Stimulated activated CD4-positive, alpha-beta T cell treated with anti-CD3 and anti-CD28 coated beads, Interleukin-2, amount 100 ng/mL, for 24 hours (primary cell): ENCODE measurements around the gene DIRAS1.

Experiments used
- DNase-seq, 2 donors: peaks; one replicate each; pipeline ENCODE4 v3.0.0-alpha.2; 2020

Gene DIRAS1

DNA sequence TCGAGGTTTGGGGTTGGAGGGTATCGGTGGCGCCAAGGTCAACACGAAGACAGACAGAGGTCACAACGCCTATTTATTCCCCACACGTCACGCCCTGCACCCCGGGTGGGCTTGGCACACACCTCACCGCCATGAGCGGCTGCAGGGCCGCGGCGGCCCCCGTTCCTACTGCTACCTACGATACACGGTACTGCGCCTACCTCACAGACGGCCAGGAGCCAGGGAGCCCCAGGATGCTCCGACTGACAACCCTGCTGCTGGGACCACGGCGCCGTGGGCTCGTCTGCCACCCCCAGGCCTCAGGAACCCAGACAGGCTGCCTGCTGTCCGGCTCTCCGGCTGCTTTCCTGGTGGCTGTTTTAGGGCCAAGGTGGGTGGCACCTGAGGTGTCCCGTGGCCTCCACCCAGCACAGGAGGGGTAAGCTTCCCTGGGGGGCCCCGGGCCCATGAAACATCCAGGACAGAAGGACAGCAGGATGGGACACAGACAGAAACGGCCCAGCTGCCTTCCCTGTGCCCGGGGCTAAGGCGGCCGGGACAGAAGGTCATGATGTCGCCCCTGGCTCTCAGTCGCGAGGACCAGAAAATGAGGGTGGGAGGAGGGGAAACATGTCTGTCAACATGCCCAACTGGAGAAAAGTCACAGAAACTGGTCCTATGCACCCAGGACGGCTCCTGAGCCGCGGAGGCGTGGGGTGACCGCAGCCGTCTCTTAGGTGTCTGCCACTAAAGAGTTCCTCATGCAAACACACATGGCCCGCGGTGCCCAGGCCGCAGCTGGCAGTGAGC is 33.7 kb upstream of the DIRAS1 start:
- DNase-seq = no peak

DNA sequence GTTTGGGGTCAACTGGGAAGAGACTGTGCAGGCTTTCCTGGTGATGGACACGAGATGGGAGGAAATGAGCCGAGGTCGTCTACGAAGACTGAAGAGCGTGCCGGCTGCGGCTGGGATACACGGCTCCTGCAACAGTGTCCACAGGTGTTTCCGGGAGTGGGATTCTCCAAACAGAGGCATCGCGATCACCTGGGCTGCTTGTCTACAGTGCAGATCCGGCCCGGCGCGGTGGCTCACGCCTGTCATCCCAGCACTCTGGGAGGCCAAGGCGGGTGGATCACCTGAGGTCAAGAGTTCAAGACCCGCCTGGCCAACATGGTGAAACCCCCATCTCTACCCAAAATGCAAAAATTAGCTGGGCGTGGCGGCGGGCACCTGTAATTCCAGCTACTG is 30.3 kb upstream of the DIRAS1 start:
- DNase-seq = no peak

DNA sequence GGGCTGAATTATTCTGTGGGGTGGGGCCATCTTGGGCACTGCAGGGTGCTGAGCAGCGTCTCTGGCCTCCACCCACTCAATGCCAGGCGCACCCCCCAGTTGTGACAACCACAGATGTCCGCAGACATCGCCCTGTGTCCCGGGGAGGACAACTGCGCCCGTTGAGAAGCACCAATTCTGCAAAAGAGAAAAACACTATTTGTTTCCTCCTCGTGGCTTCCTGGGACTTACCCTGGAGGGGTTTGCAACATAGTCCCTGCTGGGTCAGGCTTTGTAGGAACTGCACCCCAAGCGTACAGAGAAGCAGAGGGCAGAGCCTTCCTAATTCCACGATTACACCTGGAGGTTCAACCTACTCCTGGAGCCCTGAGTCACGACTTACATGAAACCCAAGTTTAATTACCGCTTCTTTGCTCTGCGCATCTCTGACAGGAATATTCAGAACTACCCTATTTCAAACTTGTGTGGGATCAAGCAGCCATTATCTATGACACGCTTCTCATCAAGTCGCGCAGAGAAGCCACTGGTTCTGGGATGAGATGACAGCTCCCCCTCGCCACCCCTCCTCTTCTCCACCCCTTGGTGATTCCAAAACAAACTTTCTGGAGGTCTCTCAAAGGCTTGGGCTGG is 29.8 kb upstream of the DIRAS1 start:
- DNase-seq = no peak

DNA sequence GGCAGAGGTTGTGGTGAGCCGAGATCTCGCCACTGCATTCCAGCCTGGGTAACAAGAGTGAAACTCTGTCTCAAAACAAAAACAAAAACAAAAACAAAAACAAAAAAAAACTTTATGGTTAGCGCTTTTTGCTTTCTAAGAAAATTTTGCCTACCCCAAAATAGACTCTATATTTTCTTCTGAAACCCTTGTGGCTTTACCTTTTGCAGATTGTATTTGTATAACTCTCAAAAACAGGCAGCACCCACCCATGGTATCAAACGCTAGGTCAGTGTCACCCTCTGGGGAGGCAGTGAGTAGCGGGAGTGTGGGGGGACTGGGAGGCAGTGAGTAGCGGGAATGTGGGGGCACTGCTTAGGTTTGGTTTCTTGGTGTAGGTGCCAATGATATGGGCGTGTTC is 26.2 kb upstream of the DIRAS1 start:
- no peak for DNase-seq

- no peak for DNase-seq
Measured at GRCh38 chr19:2744113-2744512, 22.9 kb upstream of the DIRAS1 start.

- no peak for DNase-seq
Measured at GRCh38 chr19:2743099-2743498, 21.9 kb upstream of the DIRAS1 start.

GRCh38 chr19:2740314-2740656 is 19.1 kb upstream of the DIRAS1 start:
- no peak for DNase-seq

DNA sequence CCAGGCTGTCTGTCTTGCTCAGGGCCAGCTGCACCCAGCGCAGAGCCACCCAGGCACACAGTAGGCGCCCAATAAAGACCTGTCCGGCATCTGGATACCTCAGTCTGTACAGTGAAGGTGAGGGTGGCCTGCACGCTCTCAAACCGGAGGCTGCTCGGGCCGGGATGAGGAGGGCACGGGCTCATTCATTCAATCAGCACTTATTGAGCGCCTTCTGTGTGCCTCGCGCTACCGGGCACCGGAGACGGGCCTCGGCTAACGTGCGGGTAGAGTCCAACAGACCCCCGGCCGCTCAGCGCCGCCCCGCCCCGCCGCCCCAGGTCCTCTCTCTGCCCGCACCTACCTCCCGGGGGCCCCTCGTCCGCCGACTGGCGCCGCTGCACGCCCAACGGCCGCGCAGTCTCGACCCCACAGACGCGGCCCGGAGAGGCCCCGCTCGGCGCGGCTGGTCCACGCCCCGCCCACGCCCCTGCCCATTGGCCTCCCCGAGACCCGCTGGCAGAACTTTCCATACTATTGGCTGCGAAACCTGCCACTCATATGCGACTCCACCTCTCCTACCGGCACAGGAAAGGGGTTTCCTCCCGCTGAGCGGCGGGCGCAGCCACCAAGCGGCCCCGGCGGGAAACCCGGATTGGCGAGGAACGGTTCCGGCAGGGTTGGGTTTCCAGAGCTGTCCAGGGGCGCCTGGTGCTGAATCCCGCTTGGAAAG is 18.6 kb upstream of the DIRAS1 start, which contains the start of gene SLC39A3:
SLC39A3 (minus strand) TSS at position 416 of the 712 bp plus-strand sequence. CDS start 2,760 bp downstream, outside the sequence.
- peak; percentile 99 to 100 for DNase-seq

DNA sequence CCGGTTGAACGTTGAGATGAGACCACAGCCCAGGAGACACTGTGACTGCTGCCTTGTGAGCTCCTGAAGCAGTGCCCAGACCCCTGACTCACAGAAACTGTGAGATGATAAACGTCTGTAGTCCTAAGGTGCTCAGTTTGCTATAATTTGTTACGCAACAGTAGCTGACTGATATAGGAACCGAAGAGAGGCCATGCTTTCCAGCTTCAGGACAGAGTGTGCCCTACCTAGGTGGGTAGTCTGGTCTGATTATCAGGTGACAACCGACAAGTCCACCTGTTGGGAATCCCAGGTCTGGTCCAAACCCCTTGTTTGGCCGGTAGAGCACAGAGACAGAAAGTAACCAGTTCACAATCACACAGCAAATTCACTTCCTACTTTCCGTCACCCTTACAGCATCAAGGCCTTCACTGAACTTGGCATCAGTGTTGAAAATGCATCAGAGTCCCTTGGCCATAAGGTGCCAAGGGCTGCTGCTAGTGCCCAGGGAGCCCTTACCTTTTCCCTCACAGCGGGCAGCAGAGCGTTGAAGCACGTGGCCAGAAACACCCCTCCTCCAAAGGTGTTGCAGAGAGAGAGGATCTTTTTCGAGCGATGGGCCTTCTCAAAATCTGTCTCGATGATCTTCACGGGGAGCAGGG is 15.5 kb upstream of the DIRAS1 start:
- DNase-seq = no peak

DNA sequence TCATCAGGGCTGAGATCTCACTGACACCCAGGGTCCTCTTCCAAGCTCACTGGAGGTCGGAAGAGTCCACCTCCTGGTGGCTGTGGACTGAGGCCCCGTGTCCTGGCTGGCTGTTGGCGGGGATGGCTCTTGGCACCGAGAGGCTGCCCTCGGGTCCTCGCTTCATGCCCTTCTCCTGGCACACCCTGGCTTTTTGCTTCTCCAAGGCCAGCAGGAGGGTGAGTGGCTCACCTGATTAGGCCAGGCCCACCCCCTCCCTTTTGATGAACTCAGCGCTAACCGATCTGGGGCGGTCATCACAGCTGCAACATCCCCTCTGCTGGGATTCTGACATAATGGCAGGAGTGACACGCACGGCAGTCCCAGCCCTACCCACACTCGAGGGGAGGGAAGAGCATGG is 14.2 kb upstream of the DIRAS1 start:
- DNase-seq = no peak

DNA sequence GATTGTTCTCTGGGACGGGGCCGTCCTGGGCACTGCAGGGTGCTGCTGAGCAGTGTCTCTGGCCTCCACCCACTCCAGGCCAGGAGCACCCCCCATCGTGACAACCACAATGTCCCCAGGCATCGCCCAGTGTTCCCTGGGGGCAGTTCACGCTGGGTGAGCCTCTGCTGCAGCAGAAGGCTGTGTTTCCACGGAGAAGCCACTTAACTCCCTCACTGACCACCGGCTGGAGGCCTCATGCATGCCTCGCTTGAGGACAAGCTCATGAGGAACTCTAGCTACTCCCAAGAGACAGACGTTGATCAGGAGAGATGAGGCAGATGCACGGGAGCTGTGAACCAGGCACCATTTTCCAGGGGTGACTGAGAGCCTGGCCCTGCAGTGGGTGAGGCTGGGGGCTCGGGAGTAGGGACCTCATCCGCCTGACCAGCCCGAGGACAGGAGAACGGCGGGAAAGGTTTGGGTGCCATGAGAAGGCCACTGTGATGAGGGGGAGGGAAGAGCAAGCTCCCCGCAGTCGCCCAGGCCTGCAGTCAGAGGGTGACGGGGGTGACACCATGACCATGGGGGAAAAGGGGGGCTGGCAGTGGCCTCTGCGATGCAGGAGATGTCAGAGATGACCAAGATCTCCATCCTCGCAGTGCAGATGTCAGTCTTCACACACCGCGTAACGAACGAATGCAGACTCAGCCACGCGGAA is 13.6 kb upstream of the DIRAS1 start:
- no peak for DNase-seq

GRCh38 chr19:2733930-2734588 is 12.9 kb upstream of the DIRAS1 start:
- no peak for DNase-seq

- DNase-seq = no peak
Measured at GRCh38 chr19:2732883-2733282, 11.7 kb upstream of the DIRAS1 start.

GRCh38 chr19:2732157-2732725 is 11.1 kb upstream of the DIRAS1 start:
- DNase-seq = no peak

- DNase-seq = no peak
Measured at GRCh38 chr19:2731181-2731995, 10.2 kb upstream of the DIRAS1 start.

- DNase-seq = no peak
Measured at GRCh38 chr19:2729943-2730818, 9.0 kb upstream of the DIRAS1 start.

GRCh38 chr19:2728783-2729387 is 7.7 kb upstream of the DIRAS1 start:
- DNase-seq = no peak

- DNase-seq = no peak
Measured at GRCh38 chr19:2727640-2727944, 6.4 kb upstream of the DIRAS1 start.

DNA sequence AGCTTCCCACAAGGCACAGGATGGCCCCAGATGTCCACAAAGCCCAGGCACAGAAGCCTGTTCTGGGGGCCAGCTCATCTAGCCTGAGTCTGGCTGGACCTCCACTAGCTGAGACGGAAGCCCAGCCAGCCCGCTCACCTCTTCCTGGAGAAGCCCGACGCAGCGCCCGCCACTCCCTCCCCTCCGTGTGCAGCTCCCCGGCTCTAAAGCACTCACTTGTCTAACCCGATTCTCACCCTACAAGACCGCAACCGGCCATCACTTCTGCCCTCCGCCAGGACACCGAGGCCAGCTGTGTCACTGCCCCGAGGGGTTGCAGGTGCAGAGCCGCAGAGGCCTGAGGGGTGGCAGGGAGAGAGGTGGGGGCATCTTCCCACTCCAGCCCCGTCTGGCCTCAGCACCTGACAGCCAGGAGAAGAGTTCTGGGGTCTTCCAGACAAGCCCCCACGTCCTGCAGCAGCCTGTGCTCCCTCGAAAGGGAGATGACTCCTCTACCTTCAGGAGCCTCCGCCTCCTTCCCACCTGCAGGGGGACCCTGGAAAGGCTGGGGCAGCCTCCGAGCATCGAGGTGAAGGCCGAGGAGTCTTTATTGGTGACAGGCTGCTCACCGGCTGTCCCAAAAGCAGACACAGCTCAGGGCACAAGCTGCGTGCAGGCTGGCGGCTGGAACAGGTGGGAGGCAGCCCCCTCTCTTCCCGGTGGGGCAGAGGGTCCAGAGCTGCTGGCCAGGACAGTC is 5.9 kb upstream of the DIRAS1 start:
- DNase-seq = no peak
